DND-41 (cell line): ENCODE results near the gene ADCY2.

Experiments used
- ATAC-seq: fragments of 200-7000 bp; cut with Tn5 transposase; 3 replicates; pipeline ENCODE4 v1.9.1; 2021; ENCODE audit warnings: low read depth; ENCODE audit not compliant: insufficient read depth
- DNase-seq: peaks from one replicate; pipeline ENCODE4 v3.0.0-alpha.2; 2020
- H2AFZ ChIP-seq: 2 replicates; pipeline ENCODE4 v1.6.0; 2012; ENCODE audit warnings: low read depth, low read length
- H3K27ac ChIP-seq: 2 replicates; pipeline ENCODE4 v1.5.1; 2012; ENCODE audit warnings: low read length, inconsistent platforms
- H3K27me3 ChIP-seq: fragments of 200-600 bp; sonication (generic); 2 replicates; pipeline ENCODE4 v1.6.0; 2012; ENCODE audit warnings: low read length, mild to moderate bottlenecking, inconsistent platforms; ENCODE audit not compliant: insufficient read depth, poor library complexity
- H3K36me3 ChIP-seq: 2 replicates; pipeline ENCODE4 v1.5.1; 2012; ENCODE audit warnings: low read length, inconsistent platforms; ENCODE audit not compliant: insufficient read depth
- H3K4me1 ChIP-seq: 2 replicates; pipeline ENCODE4 v1.5.1; 2012; ENCODE audit warnings: mild to moderate bottlenecking, low read length; ENCODE audit not compliant: insufficient read depth
- H3K4me2 ChIP-seq: 2 replicates; pipeline ENCODE4 v1.6.0; 2012; ENCODE audit warnings: mild to moderate bottlenecking, moderate library complexity, low read length, inconsistent platforms; ENCODE audit not compliant: insufficient read depth
- H3K4me3 ChIP-seq, 2 experiments: fragments of 200-600 bp in 1 of 2; shearing (Covaris generic) in 1 of 2; 2 replicates each; pipeline ENCODE4 v1.5.1; 2012 to 2016; ENCODE audit warnings: inconsistent platforms in 2 of 2, low read length in 2 of 2, mild to moderate bottlenecking in 2 of 2, low read depth in 1 of 2, moderate library complexity in 1 of 2
- H3K79me2 ChIP-seq: 2 replicates; pipeline ENCODE4 v1.6.0; 2012; ENCODE audit warnings: low read length, inconsistent platforms; ENCODE audit not compliant: insufficient read depth
- H3K9ac ChIP-seq: 2 replicates; pipeline ENCODE4 v1.6.0; 2012; ENCODE audit warnings: low read depth, mild to moderate bottlenecking, inconsistent platforms, low read length, moderate library complexity
- H3K9me3 ChIP-seq: 2 replicates; pipeline ENCODE4 v1.5.1; 2012; ENCODE audit warnings: low read length, moderate library complexity, mild to moderate bottlenecking, inconsistent platforms; ENCODE audit not compliant: insufficient read depth, severe bottlenecking
- H4K20me1 ChIP-seq: 2 replicates; pipeline ENCODE4 v1.6.0; 2012; ENCODE audit warnings: low read length; ENCODE audit not compliant: insufficient read depth
- CTCF ChIP-seq: IDR thresholded peaks from 2 replicates; pipeline ENCODE4 v1.5.1; 2012; ENCODE audit warnings: borderline replicate concordance, low read length, moderate library complexity, mild to moderate bottlenecking; ENCODE audit not compliant: poor library complexity, severe bottlenecking; ENCODE audit errors: extremely low read depth
- EZH2 ChIP-seq: IDR thresholded peaks from 3 replicates; pipeline ENCODE4 v1.6.1; 2012; ENCODE audit warnings: borderline replicate concordance, low read depth, mild to moderate bottlenecking, moderate library complexity, low read length, inconsistent platforms; ENCODE audit not compliant: severe bottlenecking

The ADCY2 gene

GRCh38 chr5:7394889-7395431 lies 978 bp upstream of the ADCY2 start:
- H3K4me1 ChIP-seq = no peaks in the 10 kb centered on the region
- no peak overlapping the region for H3K4me3 ChIP-seq
- H3K9ac ChIP-seq = no peak overlapping the region
- no peak overlapping the region for H3K27ac ChIP-seq
- H3K79me2 ChIP-seq = no peaks in the 10 kb centered on the region
- TF ChIP-seq CTCF = no peak
- no peak for TF ChIP-seq EZH2
- ATAC-seq = no peak
- no peak overlapping the region for H3K4me2 ChIP-seq
- H3K27me3 ChIP-seq = no peaks in the 10 kb centered on the region
- H2AFZ ChIP-seq = no peak overlapping the region
- peaks cover 3% of the 10 kb centered on the region for H3K9me3 ChIP-seq
- DNase-seq = no peak
- H4K20me1 ChIP-seq = no peaks in the 10 kb centered on the region
- H3K36me3 ChIP-seq = no peaks in the 10 kb centered on the region

GRCh38 chr5:7395432-7395946 lies 449 bp upstream of the ADCY2 start:
- Histone ChIP-seq H3K4me3 (no peak overlapping the region), H4K20me1 (no peaks in the 10 kb centered on the region), H3K4me1 (no peaks in the 10 kb centered on the region), H3K9me3 (peaks cover 3% of the 10 kb centered on the region), H3K79me2 (no peaks in the 10 kb centered on the region), H3K36me3 (no peaks in the 10 kb centered on the region), H3K4me2 (no peak overlapping the region), H3K9ac (no peak overlapping the region), H3K27me3 (no peaks in the 10 kb centered on the region), H2AFZ (no peak overlapping the region), H3K27ac (no peak overlapping the region)
- TF ChIP-seq EZH2 (no peak), CTCF (no peak)
- DNase-seq (no peak), ATAC-seq (no peak)

GRCh38 chr5:7396713-7397454 lies 946 bp downstream of the ADCY2 start:
- no peak for TF ChIP-seq CTCF
- no peak for TF ChIP-seq EZH2
- Histone ChIP-seq H3K4me2 (no peak overlapping the region), H3K27me3 (no peaks in the 10 kb centered on the region), H4K20me1 (no peaks in the 10 kb centered on the region), H3K4me1 (no peaks in the 10 kb centered on the region), H3K79me2 (no peaks in the 10 kb centered on the region), H3K36me3 (no peaks in the 10 kb centered on the region), H3K27ac (no peak overlapping the region), H3K9ac (no peak overlapping the region), H2AFZ (no peak overlapping the region), H3K4me3 (no peak overlapping the region), H3K9me3 (peaks cover 3% of the 10 kb centered on the region)
- ATAC-seq = no peak
- no peak for DNase-seq
